GM12864 (cell line): Measurements from ENCODE around the gene LRRC3.

Experiments used
- DNase-seq: peaks from one replicate; pipeline ENCODE4 v3.0.0-alpha.2; 2011; ENCODE audit warnings: low read depth
- H3K4me3 ChIP-seq: 2 replicates; pipeline ENCODE4 v1.5.1; 2011; ENCODE audit warnings: mild to moderate bottlenecking, low read depth, low read length, control low read depth
- CTCF ChIP-seq: IDR thresholded peaks from 2 replicates; pipeline ENCODE4 v1.5.1; 2011; ENCODE audit warnings: low read depth, mild to moderate bottlenecking, moderate library complexity, low read length, control low read depth, inconsistent platforms; ENCODE audit errors: missing control alignments

LRRC3 gene

GRCh38 chr21:44420416-44421205 lies 34.7 kb upstream of the LRRC3 start:
- H3K4me3 ChIP-seq, result no peak overlapping the region
- DNase-seq, result no peak
- no peak for TF ChIP-seq CTCF

GRCh38 chr21:44421901-44422840 lies 33.1 kb upstream of the LRRC3 start:
- H3K4me3 ChIP-seq, result no peak overlapping the region
- no peak for DNase-seq
- no peak for TF ChIP-seq CTCF

GRCh38 chr21:44423312-44423821 lies 31.9 kb upstream of the LRRC3 start:
- no peak for TF ChIP-seq CTCF
- DNase-seq, result no peak
- H3K4me3 ChIP-seq, result no peak overlapping the region

GRCh38 chr21:44423941-44424607 lies 31.2 kb upstream of the LRRC3 start:
- no peak for TF ChIP-seq CTCF
- no peak for DNase-seq
- no peak overlapping the region for H3K4me3 ChIP-seq

GRCh38 chr21:44424608-44425306 lies 30.6 kb upstream of the LRRC3 start:
- H3K4me3 ChIP-seq, result no peak overlapping the region
- no peak for DNase-seq
- TF ChIP-seq CTCF, result no peak

- no peak overlapping the region for H3K4me3 ChIP-seq
- TF ChIP-seq CTCF, result no peak
- no peak for DNase-seq
Observed at GRCh38 chr21:44425307-44425894, 29.9 kb upstream of the LRRC3 start.
